HCT116 (cell line): ENCODE data around the gene DLL1. TPM values are rescaled to one million over a fixed set of nuclear protein-coding genes. Genes with fewer than 3 reads are reported as not detected.

Source experiments
- ATAC-seq: fragments of 200-7000 bp; cut with Tn5 transposase; 2 replicates; pipeline ENCODE4 v1.9.1; 2020; ENCODE audit warnings: mild to moderate bottlenecking, moderate library complexity
- BruUV-seq: library from RNA; stranded (reverse); fragments of 400-500 nt; replicated peaks from 2 replicates; lab custom pipeline; 2021; lab: Mats Ljungman, UMichigan
- CTCF ChIA-PET: fragments of 300-600 bp; sonication (Branson Sonifier 250); formaldehyde crosslinking; loops from one replicate; lab custom pipeline; 2021; ENCODE audit warnings: antibody characterized with exemption; lab: Charles Lee
- POLR2A ChIA-PET: fragments of 300-600, 350-600 bp; sonication (Branson Sonifier 250); formaldehyde crosslinking; loops from one replicate; lab custom pipeline; 2021; ENCODE audit warnings: antibody characterized with exemption; lab: Charles Lee
- RAD21 ChIA-PET, 2 experiments: fragments of 300-600 bp; sonication (Branson Sonifier 250); formaldehyde crosslinking; loops; one replicate each; lab custom pipeline; 2023; ENCODE audit warnings: low total read pairs in 2 of 2; ENCODE audit not compliant: uncharacterized antibody in 2 of 2, unreplicated experiment in 2 of 2, low non-redundant PET in 1 of 2; lab: Charles Lee
- DNase-seq: peaks from one replicate; pipeline ENCODE4 v3.0.0-alpha.2; 2010; ENCODE audit warnings: low read depth, low spot score
- H2AFZ ChIP-seq: fragments of 200-600 bp; shearing (Covaris generic), sonication (generic); 2 replicates; pipeline ENCODE4 v1.6.1; 2017; ENCODE audit warnings: low read depth, mixed run types, mixed read lengths, antibody characterized with exemption, low read length; ENCODE audit not compliant: poor library complexity, severe bottlenecking
- H3K27ac ChIP-seq: 2 replicates; pipeline ENCODE4 v1.5.1; 2012; ENCODE audit warnings: low read depth, low read length
- H3K27me3 ChIP-seq: fragments of 200-600 bp; sonication (generic); 2 replicates; pipeline ENCODE4 v1.6.1; 2016; ENCODE audit warnings: mixed run types, low read length, mixed read lengths; ENCODE audit not compliant: insufficient read depth
- H3K36me3 ChIP-seq, 2 experiments: fragments of 200-500 bp in 1 of 2; fragments of 200-600 bp in 1 of 2; sonication (Bioruptor generic) in 1 of 2; sonication (generic) in 1 of 2; 2 replicates each; pipeline versions ENCODE4 v1.5.1 to v1.6.1; 2014 to 2016; ENCODE audit warnings: low read length in 2 of 2, inconsistent platforms in 1 of 2, mixed read lengths in 1 of 2, mixed run types in 1 of 2; ENCODE audit not compliant: insufficient read depth in 2 of 2, control insufficient read depth in 1 of 2
- H3K4me1 ChIP-seq, 2 experiments: fragments of 200-600 bp in 1 of 2; sonication (generic) in 1 of 2; 2 replicates each; pipeline versions ENCODE4 v1.5.1 to v1.6.1; 2012 to 2017; ENCODE audit warnings: low read length in 2 of 2, inconsistent platforms in 1 of 2, mild to moderate bottlenecking in 1 of 2, mixed read lengths in 1 of 2, mixed run types in 1 of 2, moderate library complexity in 1 of 2; ENCODE audit not compliant: insufficient read depth in 2 of 2, control insufficient read depth in 1 of 2
- H3K4me2 ChIP-seq: fragments of 200-600 bp; sonication (generic); 2 replicates; pipeline ENCODE4 v1.6.1; 2017; ENCODE audit warnings: mixed run types, low read length, mixed read lengths
- H3K4me3 ChIP-seq, 2 experiments: fragments of 200-600 bp in 1 of 2; sonication (generic) in 1 of 2; replicated peaks in 1 of 2; 2 replicates each; pipeline ENCODE4 v1.5.1; 2011 to 2016; ENCODE audit warnings: low read length in 2 of 2, control low read depth in 1 of 2, low read depth in 1 of 2, mild to moderate bottlenecking in 1 of 2, mixed read lengths in 1 of 2, mixed run types in 1 of 2
- H3K79me2 ChIP-seq: fragments of 200-600 bp; sonication (generic); 2 replicates; pipeline ENCODE4 v1.6.1; 2017; ENCODE audit warnings: mild to moderate bottlenecking, mixed run types, low read length, moderate library complexity, mixed read lengths; ENCODE audit not compliant: insufficient read depth
- H3K9ac ChIP-seq: fragments of 200-600 bp; sonication (generic); 2 replicates; pipeline ENCODE4 v1.6.1; 2016; ENCODE audit warnings: low read length, mixed read lengths
- H3K9me2 ChIP-seq: fragments of 200-600 bp; sonication (generic), shearing (Covaris generic); 2 replicates; pipeline ENCODE4 v1.6.1; 2017; ENCODE audit warnings: mixed run types, mild to moderate bottlenecking, moderate library complexity; ENCODE audit not compliant: insufficient read depth
- H3K9me3 ChIP-seq, 2 experiments: fragments of 200-500 bp in 1 of 2; fragments of 200-600 bp in 1 of 2; sonication (Bioruptor generic) in 1 of 2; sonication (generic) in 1 of 2; 2 replicates each; pipeline ENCODE4 v1.6.1; 2014 to 2017; ENCODE audit warnings: low read length in 2 of 2, mixed read lengths in 2 of 2, inconsistent platforms in 1 of 2, low read depth in 1 of 2, mild to moderate bottlenecking in 1 of 2, mixed run types in 1 of 2, moderate library complexity in 1 of 2; ENCODE audit not compliant: control insufficient read depth in 1 of 2, insufficient read depth in 1 of 2
- H4K20me1 ChIP-seq: fragments of 200-600 bp; sonication (generic), shearing (Covaris generic); 2 replicates; pipeline ENCODE4 v1.6.1; 2017; ENCODE audit warnings: mixed run types, mild to moderate bottlenecking, moderate library complexity; ENCODE audit not compliant: insufficient read depth
- CTCF ChIP-seq, 3 experiments: fragments of 200-600 bp in 1 of 3; sonication (generic) in 1 of 3; IDR thresholded peaks in 2 of 3; conservative IDR thresholded peaks in 1 of 3; 2 replicates each; pipeline ENCODE4 v1.5.1; 2012 to 2017; ENCODE audit warnings: low read depth in 2 of 3, low read length in 2 of 3, antibody characterized with exemption in 1 of 3, borderline replicate concordance in 1 of 3, control low read depth in 1 of 3, mild to moderate bottlenecking in 1 of 3, mixed read lengths in 1 of 3, mixed run types in 1 of 3, moderate library complexity in 1 of 3; ENCODE audit not compliant: insufficient read depth in 1 of 3
- EGR1 ChIP-seq: IDR thresholded peaks from 2 replicates; pipeline ENCODE4 v1.6.1; 2012; ENCODE audit warnings: low read depth
- POLR2A ChIP-seq: IDR thresholded peaks from 2 replicates; pipeline ENCODE4 v1.7.0; 2011; ENCODE audit warnings: borderline replicate concordance; ENCODE audit not compliant: insufficient read depth, insufficient read length; ENCODE audit errors: extremely low read depth
- SIN3A ChIP-seq: IDR thresholded peaks from 2 replicates; pipeline ENCODE4 v1.6.1; 2012; ENCODE audit warnings: low read depth
- SRF ChIP-seq: IDR thresholded peaks from 2 replicates; pipeline ENCODE4 v1.6.1; 2012; ENCODE audit warnings: low read depth
- ZFX ChIP-seq: fragments of 450-650 bp; IDR thresholded peaks from 2 replicates; pipeline ENCODE4 v1.6.1; 2017
- intact Hi-C: fragments of 100-400 bp; cut with micrococcal nuclease; formaldehyde crosslinking; loops from 2 replicates; pipeline ENCODE4 v1.10.0; 2022
- total RNA-seq: library from RNA; stranded (reverse); gene quantifications from one replicate; pipeline ENCODE4 v1.2.1, GENCODE V29; 2021; ENCODE audit not compliant: unreplicated experiment
- TF ChIP-seq, protein P1 (sequence below): IDR thresholded peaks from 2 replicates; pipeline ENCODE4 v1.6.1; 2012; ENCODE audit warnings: low read depth

DLL1 gene
- total RNA-seq, 1 experiment from 2014 or later = 5.3 TPM

DNA sequence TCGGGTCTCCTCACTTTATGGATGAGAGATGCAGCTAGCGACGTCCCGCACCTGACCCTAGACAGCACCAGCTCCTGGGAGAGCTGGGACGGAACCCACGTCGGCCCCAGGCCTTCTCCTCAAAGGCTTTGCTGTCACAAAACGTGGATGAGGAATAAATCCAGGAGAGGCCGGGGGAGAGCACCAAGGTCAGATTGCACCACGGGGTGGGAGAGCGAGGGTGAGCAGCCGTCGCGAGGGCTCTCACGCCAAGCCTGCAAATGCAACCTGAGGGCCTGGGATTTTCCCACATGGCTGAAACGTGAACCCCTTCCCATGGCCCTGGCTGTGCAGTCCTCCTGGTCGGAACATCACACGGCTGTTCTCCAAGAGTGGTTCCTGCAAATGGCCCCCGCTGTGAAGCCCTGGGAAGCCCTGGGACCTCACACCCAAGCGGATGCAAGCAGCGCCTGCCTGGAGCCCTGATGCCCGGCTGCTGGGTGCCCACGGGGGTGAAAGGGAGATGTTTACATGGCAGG lies 45.3 kb downstream of the DLL1 start:
- ChIA-PET POLR2A (no interaction called here), RAD21 (no interaction called here), CTCF (no interaction called here)
- Histone ChIP-seq H3K27ac (no peak overlapping the region), H3K4me2 (no peak overlapping the region), H4K20me1 (no peaks in the 10 kb centered on the region), H2AFZ (no peak overlapping the region), H3K79me2 (no peaks in the 10 kb centered on the region), H3K36me3 (no peaks in the 10 kb centered on the region), H3K4me3 (no peak overlapping the region), H3K9me3 (no peaks in the 10 kb centered on the region), H3K27me3 (no peaks in the 10 kb centered on the region), H3K4me1 (no peaks in the 10 kb centered on the region), H3K9me2 (no peaks in the 10 kb centered on the region), H3K9ac (no peak overlapping the region)
- TF ChIP-seq POLR2A (no peak), CTCF (IDR thresholded peaks at IDR 0.05 in 2 of 3, conservative IDR thresholded peaks at IDR 0.05 in 1 of 3; ENCODE audit: borderline replicate concordance in 1 of 3, insufficient read depth in 1 of 3, low read depth in 2 of 3, low read length in 2 of 3) (no peak), ZFX (no peak), EGR1 (no peak), SRF (no peak), SIN3A (no peak)
- TF ChIP-seq, protein P1, sequence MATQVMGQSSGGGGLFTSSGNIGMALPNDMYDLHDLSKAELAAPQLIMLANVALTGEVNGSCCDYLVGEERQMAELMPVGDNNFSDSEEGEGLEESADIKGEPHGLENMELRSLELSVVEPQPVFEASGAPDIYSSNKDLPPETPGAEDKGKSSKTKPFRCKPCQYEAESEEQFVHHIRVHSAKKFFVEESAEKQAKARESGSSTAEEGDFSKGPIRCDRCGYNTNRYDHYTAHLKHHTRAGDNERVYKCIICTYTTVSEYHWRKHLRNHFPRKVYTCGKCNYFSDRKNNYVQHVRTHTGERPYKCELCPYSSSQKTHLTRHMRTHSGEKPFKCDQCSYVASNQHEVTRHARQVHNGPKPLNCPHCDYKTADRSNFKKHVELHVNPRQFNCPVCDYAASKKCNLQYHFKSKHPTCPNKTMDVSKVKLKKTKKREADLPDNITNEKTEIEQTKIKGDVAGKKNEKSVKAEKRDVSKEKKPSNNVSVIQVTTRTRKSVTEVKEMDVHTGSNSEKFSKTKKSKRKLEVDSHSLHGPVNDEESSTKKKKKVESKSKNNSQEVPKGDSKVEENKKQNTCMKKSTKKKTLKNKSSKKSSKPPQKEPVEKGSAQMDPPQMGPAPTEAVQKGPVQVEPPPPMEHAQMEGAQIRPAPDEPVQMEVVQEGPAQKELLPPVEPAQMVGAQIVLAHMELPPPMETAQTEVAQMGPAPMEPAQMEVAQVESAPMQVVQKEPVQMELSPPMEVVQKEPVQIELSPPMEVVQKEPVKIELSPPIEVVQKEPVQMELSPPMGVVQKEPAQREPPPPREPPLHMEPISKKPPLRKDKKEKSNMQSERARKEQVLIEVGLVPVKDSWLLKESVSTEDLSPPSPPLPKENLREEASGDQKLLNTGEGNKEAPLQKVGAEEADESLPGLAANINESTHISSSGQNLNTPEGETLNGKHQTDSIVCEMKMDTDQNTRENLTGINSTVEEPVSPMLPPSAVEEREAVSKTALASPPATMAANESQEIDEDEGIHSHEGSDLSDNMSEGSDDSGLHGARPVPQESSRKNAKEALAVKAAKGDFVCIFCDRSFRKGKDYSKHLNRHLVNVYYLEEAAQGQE = no peak
- ATAC-seq (no peak), DNase-seq (no peak)
- intact Hi-C loops = no loop called here
- no TSS peak for BruUV-seq
